Measurements from ENCODE around the gene CDC7. TPM values are rescaled to one million over a fixed set of nuclear protein-coding genes. Genes with fewer than 3 reads are reported as not detected.
"Not testable (repeated sequence)": the region's sequence is repeated elsewhere in the genome, so short reads cannot be mapped to it uniquely, and the experiment has no call there.

CDC7 gene
- total RNA-seq, 1 experiment from 2014 or later = 19.2 TPM

DNA sequence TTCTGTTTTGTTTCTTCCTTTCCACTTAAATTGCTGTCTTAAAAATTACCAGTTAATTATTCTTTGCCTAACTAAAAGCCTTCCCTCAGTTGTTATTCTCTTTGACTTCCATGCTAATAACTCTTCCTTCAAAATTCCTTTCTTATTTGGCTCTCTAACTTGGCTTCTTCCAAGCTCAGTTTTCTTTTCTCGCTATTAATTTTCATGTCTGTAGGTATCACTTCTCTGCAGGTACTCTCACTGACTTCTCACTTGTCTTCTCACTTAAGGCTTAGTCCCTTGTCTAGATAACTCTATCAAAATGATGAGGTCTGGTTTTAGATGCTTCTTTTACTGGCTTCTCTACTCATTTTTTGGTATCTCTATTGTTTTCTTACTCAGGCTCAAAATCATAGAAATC is 10.1 kb downstream of the CDC7 start:
- no peak for DNase-seq (ENCODE audit: low read depth)

GRCh38 chr1:91511386-91511785 is 10.7 kb downstream of the CDC7 start:
- no peak for DNase-seq (ENCODE audit: low read depth)

- DNase-seq (ENCODE audit: low read depth) = no peak
Observed at GRCh38 chr1:91513160-91513559, 12.5 kb downstream of the CDC7 start.

DNA sequence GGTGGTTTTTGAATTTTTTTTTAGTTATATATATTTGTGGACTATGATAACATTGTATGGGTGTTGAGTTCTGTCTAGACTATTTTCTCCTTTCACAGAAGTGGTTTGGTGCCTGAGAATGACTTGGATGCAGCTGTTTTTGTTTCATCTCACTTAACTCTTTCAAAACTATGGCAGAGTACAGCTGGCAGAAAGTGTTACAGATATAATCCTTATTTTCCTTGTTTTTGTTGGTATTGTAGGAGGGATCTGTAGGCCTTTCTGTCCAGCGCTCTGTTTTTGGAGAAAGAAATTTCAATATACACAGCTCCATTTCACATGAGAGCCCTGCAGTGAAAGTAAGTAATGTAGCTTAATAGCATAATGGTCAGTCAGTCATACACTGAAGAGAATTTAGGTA is 13.1 kb downstream of the CDC7 start:
- no peak for DNase-seq (ENCODE audit: low read depth)

DNA sequence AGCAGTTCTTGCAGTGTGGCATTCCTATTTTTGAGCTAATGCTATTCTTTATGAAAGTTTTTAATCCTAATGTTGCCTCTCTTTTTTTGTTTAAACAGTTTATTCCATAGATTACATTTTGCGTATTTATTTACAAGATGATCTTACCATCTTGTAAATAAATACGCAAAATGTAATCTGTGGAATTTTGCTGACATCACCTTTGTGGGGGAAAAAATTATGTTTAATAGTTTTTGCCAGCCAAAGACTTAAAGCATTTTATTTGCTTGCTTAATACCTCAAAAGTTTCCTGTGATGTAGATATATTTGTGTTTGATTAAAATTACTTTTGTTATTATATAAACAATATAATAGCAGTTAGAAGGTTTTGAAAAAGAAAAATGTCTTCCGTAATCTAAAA is 15.3 kb downstream of the CDC7 start:
- DNase-seq (ENCODE audit: low read depth) = no peak

DNA sequence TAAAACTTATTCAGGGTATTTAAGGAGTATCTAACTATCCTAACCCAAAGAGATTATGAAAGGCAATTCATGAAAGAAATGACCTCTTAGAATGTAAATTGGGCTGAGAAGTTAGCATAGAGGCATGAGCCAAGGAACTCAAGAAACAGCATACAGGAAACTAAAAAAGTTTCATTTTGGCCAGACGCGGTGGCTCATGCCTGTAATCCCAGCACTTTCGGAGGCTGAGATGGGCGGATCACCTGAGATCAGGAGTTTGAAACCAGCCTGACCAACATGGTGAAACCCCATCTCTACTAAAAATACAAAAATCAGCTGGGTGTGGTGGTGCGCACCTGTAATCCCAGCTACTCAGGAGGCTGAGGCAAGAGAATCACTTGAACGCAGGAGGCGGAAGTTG is 16.0 kb downstream of the CDC7 start:
- not testable (repeated sequence) for DNase-seq (ENCODE audit: low read depth)

DNA sequence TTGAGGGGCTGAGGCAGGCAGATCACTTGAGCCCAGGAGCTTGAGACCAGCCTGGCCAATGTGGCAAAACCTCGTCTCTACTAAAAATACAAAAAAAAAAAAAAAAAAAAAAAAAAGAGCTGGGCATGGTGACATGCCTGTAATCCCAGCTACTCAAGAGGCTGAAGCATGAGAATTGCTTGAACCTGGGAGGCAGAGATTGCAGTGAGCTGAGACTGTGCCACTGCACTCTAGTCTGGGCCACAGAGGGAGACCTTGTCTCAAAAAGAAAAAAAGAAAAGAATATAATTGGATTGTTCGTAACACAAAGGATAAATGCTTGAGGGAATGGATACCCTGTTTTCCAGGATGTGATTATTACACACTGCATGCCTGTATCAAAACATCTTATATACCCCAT is 18.5 kb downstream of the CDC7 start:
- not testable (repeated sequence) for DNase-seq (ENCODE audit: low read depth)

- DNase-seq (ENCODE audit: low read depth) = no peak
Observed at GRCh38 chr1:91520942-91521507, 20.4 kb downstream of the CDC7 start.

DNA sequence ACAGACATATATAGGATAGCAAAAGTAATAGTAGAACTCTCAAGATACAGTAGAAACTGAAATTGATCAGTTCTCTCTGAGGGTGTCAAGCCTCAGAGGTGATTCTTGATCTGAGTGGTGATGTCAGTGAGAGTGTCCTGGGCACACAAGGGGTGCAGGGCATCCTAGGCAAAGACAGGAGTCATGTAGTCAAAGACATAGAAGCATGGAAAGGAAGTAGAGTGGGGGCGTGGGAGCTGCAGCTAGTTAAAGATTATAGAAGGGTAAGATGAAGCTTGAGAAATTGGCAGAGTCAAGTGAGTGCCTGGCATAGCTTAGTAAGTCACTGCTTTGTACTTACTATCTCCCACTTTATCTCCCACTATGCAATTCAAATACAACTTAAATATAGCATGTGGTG is 22.8 kb downstream of the CDC7 start:
- no peak for DNase-seq (ENCODE audit: low read depth)

- DNase-seq (ENCODE audit: low read depth) = no peak
Observed at GRCh38 chr1:91526496-91526895, 25.8 kb downstream of the CDC7 start.

GRCh38 chr1:91527266-91527765 is 26.7 kb downstream of the CDC7 start:
- no peak for DNase-seq (ENCODE audit: low read depth)

- DNase-seq (ENCODE audit: low read depth) = no peak
Observed at GRCh38 chr1:91527781-91528180, 27.1 kb downstream of the CDC7 start.

GRCh38 chr1:91529856-91530255 is 29.2 kb downstream of the CDC7 start:
- DNase-seq (ENCODE audit: low read depth) = peak; percentile 34

- DNase-seq (ENCODE audit: low read depth) = no peak
Observed at GRCh38 chr1:91533361-91534024, 32.8 kb downstream of the CDC7 start.

DNA sequence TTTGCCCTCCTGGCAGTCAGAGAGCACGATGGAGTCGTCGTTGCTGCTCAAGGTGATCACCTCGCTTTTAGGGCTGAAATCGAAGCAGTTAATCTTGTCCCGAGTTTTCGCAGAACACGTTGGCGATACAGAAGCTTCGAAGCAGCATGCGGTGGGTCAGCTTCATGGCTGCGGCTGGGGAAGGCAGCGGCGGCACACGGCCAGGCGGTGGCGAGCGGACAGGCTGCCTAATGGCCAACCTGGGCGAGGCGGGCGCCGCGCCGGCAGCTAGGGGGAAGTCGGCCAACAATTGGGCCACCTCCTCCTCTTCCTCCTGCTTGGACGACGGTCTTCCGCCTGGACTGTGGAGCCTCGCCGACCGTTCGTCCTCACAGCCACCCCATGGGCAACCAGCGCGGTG is 34.8 kb downstream of the CDC7 start:
- no peak for DNase-seq (ENCODE audit: low read depth)

- DNase-seq (ENCODE audit: low read depth) = peak; percentile 58
Observed at GRCh38 chr1:91537281-91537986, 36.8 kb downstream of the CDC7 start.

DNA sequence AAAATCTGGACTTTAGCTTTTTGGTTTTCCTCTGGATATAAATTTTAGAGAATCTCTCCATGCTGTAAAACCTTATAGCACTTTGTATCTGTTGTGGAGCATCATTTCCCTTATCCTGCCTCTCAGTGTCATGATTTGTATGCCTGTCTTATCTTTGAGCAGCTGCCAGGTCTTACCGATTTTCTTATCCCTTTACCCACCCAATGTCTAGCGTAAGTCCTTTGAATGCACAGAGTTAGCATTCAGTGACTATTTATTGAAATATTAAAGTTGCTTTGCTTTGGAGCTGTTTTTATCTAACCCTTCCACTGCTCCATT is 37.3 kb downstream of the CDC7 start:
- DNase-seq (ENCODE audit: low read depth) = no peak

- DNase-seq (ENCODE audit: low read depth) = no peak
Observed at GRCh38 chr1:91540910-91541309, 40.3 kb downstream of the CDC7 start.

- DNase-seq (ENCODE audit: low read depth) = no peak
Observed at GRCh38 chr1:91541918-91542533, 41.4 kb downstream of the CDC7 start.

DNA sequence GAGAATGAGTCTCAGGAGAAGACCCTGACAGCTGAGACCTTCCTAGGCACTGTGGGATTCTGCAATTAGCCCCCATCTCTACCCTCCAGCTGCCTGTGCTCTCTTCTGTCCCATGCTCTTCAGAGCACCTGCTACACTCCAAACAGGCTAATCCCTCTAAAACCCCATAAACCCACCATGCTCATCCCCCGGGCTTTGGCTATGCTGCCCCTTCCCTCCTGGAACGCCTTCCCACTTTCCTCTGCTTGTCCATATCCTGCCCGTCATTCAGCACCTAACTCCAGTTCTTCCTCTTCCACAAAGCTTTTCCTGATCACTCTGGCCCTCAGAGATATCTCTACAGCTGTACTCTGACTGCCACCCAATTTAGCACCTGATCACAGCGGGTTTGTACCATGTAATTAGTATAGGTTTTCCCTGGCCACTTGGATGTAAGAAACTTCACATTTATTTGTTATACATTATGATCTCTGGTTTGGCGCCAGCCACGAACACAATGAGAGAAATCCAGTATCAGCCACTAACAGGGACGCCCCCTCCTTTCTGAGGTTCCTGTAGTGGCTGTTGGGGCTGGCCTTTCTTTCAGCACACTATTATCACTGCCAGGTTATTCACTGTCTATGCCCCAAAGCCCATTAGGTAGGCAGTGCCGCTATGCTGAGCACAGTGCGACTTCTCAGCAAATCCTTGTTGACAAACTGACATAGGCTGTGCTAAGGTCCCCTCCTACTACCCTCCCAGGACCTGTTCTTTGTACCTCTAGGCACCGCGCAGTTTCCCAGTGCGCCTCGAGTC is 45.1 kb downstream of the CDC7 start:
- no peak for DNase-seq (ENCODE audit: low read depth)

DNA sequence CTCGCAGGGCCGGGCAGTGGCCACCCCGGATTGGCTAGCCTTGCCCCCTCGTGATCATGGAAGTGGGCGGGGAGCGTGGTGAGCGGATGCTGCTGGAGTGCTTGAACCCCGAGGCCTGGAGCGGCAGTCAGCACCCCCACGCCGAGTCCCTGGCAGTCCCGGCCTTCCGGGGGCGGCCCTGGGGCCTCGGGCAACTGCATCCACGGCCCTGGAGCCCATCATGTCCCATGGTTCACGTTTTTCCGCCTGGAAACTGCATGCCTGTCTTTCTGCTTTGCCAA is 45.6 kb downstream of the CDC7 start:
- no peak for DNase-seq (ENCODE audit: low read depth)

DNA sequence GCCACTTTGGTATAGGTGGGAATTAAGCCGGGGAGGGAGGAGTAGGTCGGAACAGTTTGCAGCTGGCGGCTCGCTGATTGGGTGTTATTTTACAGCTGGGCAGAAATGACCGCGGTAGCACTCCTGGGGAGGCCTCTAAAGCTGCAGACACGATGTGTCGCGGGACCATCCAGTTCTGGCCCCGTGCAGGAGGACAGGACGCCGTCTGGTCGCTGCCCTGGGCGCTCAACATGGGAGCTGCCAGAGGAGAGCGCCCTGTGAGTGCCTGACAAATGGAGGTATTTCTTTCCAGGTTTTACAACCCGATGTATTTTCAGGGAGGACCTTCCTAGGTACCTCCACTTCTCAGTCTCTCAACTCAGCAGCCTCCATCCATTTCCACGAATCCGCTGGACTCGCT is 46.2 kb downstream of the CDC7 start:
- DNase-seq (ENCODE audit: low read depth) = no peak
